ENCODE data around the gene SEMA5B. TPM values are rescaled to one million over a fixed set of nuclear protein-coding genes. Genes with fewer than 3 reads are reported as not detected.

Gene SEMA5B
- total and polyA plus RNA-seq, 9 of the 15 experiments (the other 6 are each of a cell fraction or from before 2014, with no cell fraction given), result not detected

- Histone ChIP-seq H2AFZ (ENCODE audit: low read depth, low read length) (no peak overlapping the region), H3K4me3 (no peak overlapping the region), H3K27me3 (ENCODE audit: control insufficient read depth in 2 of 2, insufficient read depth in 2 of 2, low read length in 2 of 2) (peaks cover 12 to 59% of the 10 kb centered on the region in 2 experiments; a peak in 3 of 5 replicates), H3K4me2 (ENCODE audit: insufficient read depth, low read length) (no peak overlapping the region), H3K79me2 (ENCODE audit: control insufficient read depth, insufficient read depth, low read length) (no peaks in the 10 kb centered on the region), H3K4me1 (replicated peaks in 1 of 2; ENCODE audit: control insufficient read depth in 2 of 2, insufficient read depth in 2 of 2, low read length in 2 of 2) (no peaks in the 10 kb centered on the region), H3K27ac (ENCODE audit: extremely low read depth, low read depth, low read length) (no peak overlapping the region), H3K36me3 (ENCODE audit: control insufficient read depth, insufficient read depth, low read length) (no peaks in the 10 kb centered on the region), H3K9ac (ENCODE audit: insufficient read depth in 1 of 2, low read depth in 2 of 2, low read length in 2 of 2) (no peak overlapping the region), H4K20me1 (replicated peaks; ENCODE audit: control insufficient read depth, insufficient read depth, low read length) (no peaks in the 10 kb centered on the region), H3K9me3 (replicated peaks; ENCODE audit: control insufficient read depth, insufficient read depth, low read depth, low read length) (no peaks in the 10 kb centered on the region), H3K9me1 (ENCODE audit: control insufficient read depth, insufficient read depth, low read length) (no peaks in the 10 kb centered on the region)
- TF ChIP-seq MTA1 (IDR thresholded peaks at IDR 0.05; ENCODE audit: borderline replicate concordance) (no peak), ATF2 (CRISPR knock-in tag; IDR thresholded peaks at IDR 0.05) (no peak), TFAM (CRISPR knock-in tag; conservative IDR thresholded peaks at IDR 0.05) (no peak), TBP (optimal IDR thresholded peaks at IDR 0.05; ENCODE audit: low read depth, low read length) (no peak), HES1 (IDR thresholded peaks at IDR 0.05; ENCODE audit: low read depth) (no peak), MAFK (IDR thresholded peaks at IDR 0.05; ENCODE audit: low read length) (no peak), IRF1 (CRISPR knock-in tag; IDR thresholded peaks at IDR 0.05; ENCODE audit: borderline replicate concordance) (no peak), ZNF239 (CRISPR knock-in tag; IDR thresholded peaks at IDR 0.05) (no peak), MCM5 (IDR thresholded peaks at IDR 0.05; ENCODE audit: low read depth) (no peak), RFX1 (IDR thresholded peaks at IDR 0.05) (no peak), ZNF785 (CRISPR knock-in tag; IDR thresholded peaks at IDR 0.05) (no peak), DPF2 (IDR thresholded peaks at IDR 0.05) (no peak), KLF13 (tag; IDR thresholded peaks at IDR 0.05; ENCODE audit: borderline replicate concordance, low read depth) (no peak)
- in situ Hi-C loops (cut with MboI), result no loop called here
- ChIA-PET POLR2A (no interaction called here), CTCF (ENCODE audit: low intra/inter-chr PET ratio) (no interaction called here)
- intact Hi-C loops (cut with micrococcal nuclease), result no loop called here
- ATAC-seq, result no peak
- WGBS (ENCODE audit: insufficient coverage, low coverage, missing lambda C conversion rate), result 0% methylated on average over 1 of the region's 1 CpG
- no peak for FAIRE-seq
- DNase-seq (ENCODE audit: extremely low read depth in 1 of 4, low spot score in 3 of 4), result no peak
- BruUV-seq (replicated peaks), result no TSS peak
Observed at GRCh38 chr3:123012652-123013051, 14.9 kb downstream of the SEMA5B start.

All from K562 (cell line).